Measurements from ENCODE around the gene TCN2. TPM values are rescaled to one million over a fixed set of nuclear protein-coding genes. Genes with fewer than 3 reads are reported as not detected.
"Not testable (repeated sequence)": the region's sequence is repeated elsewhere in the genome, so short reads cannot be mapped to it uniquely, and the experiment has no call there.

TCN2 gene
- total and polyA plus RNA-seq, 4 donors: 6.3 to 31.3 (median 24.6) TPM

DNA sequence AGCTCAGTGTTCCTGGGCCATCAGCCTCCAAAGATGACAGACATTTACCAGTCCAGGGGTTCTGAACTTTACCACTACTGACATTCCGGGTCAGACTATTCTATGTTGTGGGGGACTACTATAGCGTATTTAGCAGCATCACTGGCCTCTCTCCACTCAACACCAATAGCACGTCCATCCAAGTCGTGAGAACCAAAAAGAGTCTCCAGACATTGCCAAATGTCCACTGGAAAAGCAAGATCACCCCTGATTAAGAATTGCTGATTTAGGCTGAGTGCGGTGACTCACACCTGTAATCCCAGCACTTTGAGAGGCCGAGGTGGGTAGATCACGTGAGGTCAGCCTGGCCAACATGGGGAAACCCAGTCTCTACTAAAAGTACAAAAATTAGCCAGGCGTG is 20.6 kb upstream of the TCN2 start:
- no peaks in the 10 kb centered on the region for H3K9me3 ChIP-seq (ENCODE audit: control insufficient read depth, low read length)
- WGBS, 2 donors: 92 to 93% methylated on average over 8 of the region's 8 CpGs
- H3K36me3 ChIP-seq (ENCODE audit: control insufficient read depth in 1 of 2, insufficient read depth in 2 of 2, low read length in 1 of 2): peaks cover 0 to 18% of the 10 kb centered on the region in 2 donors
- no peaks in the 10 kb centered on the region for H3K4me1 ChIP-seq (ENCODE audit: control insufficient read depth in 1 of 2, insufficient read depth in 2 of 2, low read length in 2 of 2)
- H3K4me3 ChIP-seq (ENCODE audit: low read length in 2 of 2): no peak overlapping the region
- intact Hi-C loops (cut with DNase I): no loop called here
- no peaks in the 10 kb centered on the region for H3K27me3 ChIP-seq (ENCODE audit: control insufficient read depth in 1 of 2, insufficient read depth in 2 of 2, low read length in 1 of 2)
- no peak overlapping the region for H3K27ac ChIP-seq (ENCODE audit: low read depth in 1 of 2, low read length in 2 of 2)
- no peak for DNase-seq
- no peak for ATAC-seq (ENCODE audit: low FRiP score)

DNA sequence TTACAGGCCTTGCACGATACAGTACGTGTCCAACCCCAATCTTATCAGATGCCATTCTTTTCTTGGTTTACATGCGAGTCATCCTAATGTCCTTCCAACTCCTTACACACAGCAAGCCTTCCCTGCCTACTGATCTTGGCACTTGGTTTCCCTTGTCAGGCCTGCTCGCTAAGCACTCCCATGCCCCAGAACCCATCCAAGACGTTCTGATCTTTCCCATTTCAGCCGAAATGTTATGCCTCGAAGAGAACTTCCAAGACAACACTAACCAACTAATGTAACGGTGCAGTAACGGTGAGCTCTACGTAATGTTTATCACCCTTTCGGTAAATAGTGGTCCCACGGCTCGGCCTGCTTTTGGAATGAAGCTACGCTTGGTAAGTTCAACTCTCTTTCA is 15.8 kb upstream of the TCN2 start:
- peaks cover 0 to 9% of the 10 kb centered on the region in 2 donors for H3K36me3 ChIP-seq (ENCODE audit: control insufficient read depth in 1 of 2, insufficient read depth in 2 of 2, low read length in 1 of 2)
- intact Hi-C loops (cut with DNase I): no loop called here
- peak overlapping the region; percentile 87 to 90 for H3K4me3 ChIP-seq (ENCODE audit: low read length in 2 of 2)
- no peaks in the 10 kb centered on the region for H3K27me3 ChIP-seq (ENCODE audit: control insufficient read depth in 1 of 2, insufficient read depth in 2 of 2, low read length in 1 of 2)
- DNase-seq: no peak
- no peak overlapping the region for H3K27ac ChIP-seq (ENCODE audit: low read depth in 1 of 2, low read length in 2 of 2)
- no peaks in the 10 kb centered on the region for H3K9me3 ChIP-seq (ENCODE audit: control insufficient read depth, low read length)
- no peak for ATAC-seq (ENCODE audit: low FRiP score)
- WGBS, 2 donors: 2 to 3% methylated on average over 14 of the region's 14 CpGs
- no peaks in the 10 kb centered on the region for H3K4me1 ChIP-seq (ENCODE audit: control insufficient read depth in 1 of 2, insufficient read depth in 2 of 2, low read length in 2 of 2)

DNA sequence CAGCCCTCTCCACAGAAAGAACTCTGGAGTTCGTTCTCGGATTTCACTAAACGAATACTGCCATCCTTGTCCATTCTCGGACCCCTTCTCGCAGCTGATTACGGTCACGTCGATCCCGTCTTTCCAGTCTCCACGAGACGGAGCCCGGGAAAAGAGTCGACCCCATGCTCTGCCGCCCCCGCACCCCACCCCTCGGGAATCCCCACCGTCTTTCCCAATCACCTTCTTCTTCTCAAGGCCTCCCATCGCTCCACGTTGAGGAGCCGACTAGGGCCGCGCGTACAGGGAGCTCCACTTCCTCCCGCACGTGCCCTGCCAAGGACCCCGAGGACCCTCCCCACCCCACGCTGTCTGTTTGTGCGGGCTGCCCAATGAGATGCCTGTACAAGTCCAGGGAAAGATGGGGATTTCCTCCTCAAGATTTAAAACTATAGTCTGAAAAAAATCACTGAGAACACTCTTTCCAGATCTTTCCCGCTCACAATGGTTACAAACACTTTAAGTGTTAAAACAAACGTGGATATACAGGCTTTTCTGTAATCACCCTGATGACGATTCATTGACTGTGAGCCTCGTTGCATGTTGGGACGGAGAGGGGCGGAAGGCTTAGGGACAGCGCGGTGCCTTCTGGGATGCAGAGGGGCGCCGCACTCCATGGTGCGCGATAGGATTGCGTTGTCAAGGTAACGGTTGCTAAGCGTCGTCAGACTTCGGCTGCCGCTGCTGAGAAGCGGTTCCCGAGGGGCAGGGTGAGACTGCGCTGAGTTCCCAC is 15.2 kb upstream of the TCN2 start, which contains the start of gene PES1:
PES1 (minus strand) TSS at position 323 of the 772 bp plus-strand sequence; CDS start at position 246, 77 bp downstream.
- no peak within 1 kb of the TSS for H3K27ac ChIP-seq (ENCODE audit: low read depth in 1 of 2, low read length in 2 of 2)
- ATAC-seq (ENCODE audit: low FRiP score) (peak; percentile 99), DNase-seq (peak; percentile 96 to 97)
- H3K4me3 ChIP-seq (ENCODE audit: low read length in 2 of 2): peak within 1 kb of the TSS; percentile 87 to 90
- intact Hi-C loops (cut with DNase I): no loop called here
- peaks cover 0 to 7% of the 10 kb centered on the region in 2 donors for H3K36me3 ChIP-seq (ENCODE audit: control insufficient read depth in 1 of 2, insufficient read depth in 2 of 2, low read length in 1 of 2)
- H3K9me3 ChIP-seq (ENCODE audit: control insufficient read depth, low read length): no peaks in the 10 kb centered on the region
- 0% methylated on average over 49 of the region's 49 CpGs for WGBS, 2 donors
- H3K27me3 ChIP-seq (ENCODE audit: control insufficient read depth in 1 of 2, insufficient read depth in 2 of 2, low read length in 1 of 2): no peaks in the 10 kb centered on the region
- no peaks in the 10 kb centered on the region for H3K4me1 ChIP-seq (ENCODE audit: control insufficient read depth in 1 of 2, insufficient read depth in 2 of 2, low read length in 2 of 2)

GRCh38 chr22:30592360-30592713 is 14.6 kb upstream of the TCN2 start:
- DNase-seq; intact Hi-C loops (cut with DNase I); H3K27me3 ChIP-seq (ENCODE audit: control insufficient read depth in 1 of 2, insufficient read depth in 2 of 2, low read length in 1 of 2); H3K27ac ChIP-seq (ENCODE audit: low read depth in 1 of 2, low read length in 2 of 2); H3K4me1 ChIP-seq (ENCODE audit: control insufficient read depth in 1 of 2, insufficient read depth in 2 of 2, low read length in 2 of 2); H3K9me3 ChIP-seq (ENCODE audit: control insufficient read depth, low read length); H3K36me3 ChIP-seq (ENCODE audit: control insufficient read depth in 1 of 2, insufficient read depth in 2 of 2, low read length in 1 of 2); ATAC-seq (ENCODE audit: low FRiP score); H3K4me3 ChIP-seq (ENCODE audit: low read length in 2 of 2): not testable (repeated sequence)
- 31 to 34% methylated on average over 18 of the region's 18 CpGs for WGBS, 2 donors

- no peak overlapping the region for H3K27ac ChIP-seq (ENCODE audit: low read depth in 1 of 2, low read length in 2 of 2)
- no peaks in the 10 kb centered on the region for H3K4me1 ChIP-seq (ENCODE audit: control insufficient read depth in 1 of 2, insufficient read depth in 2 of 2, low read length in 2 of 2)
- H3K4me3 ChIP-seq (ENCODE audit: low read length in 2 of 2): no peak overlapping the region
- DNase-seq: no peak
- H3K36me3 ChIP-seq (ENCODE audit: control insufficient read depth in 1 of 2, insufficient read depth in 2 of 2, low read length in 1 of 2): no peaks in the 10 kb centered on the region
- intact Hi-C loops (cut with DNase I): no loop called here
- H3K9me3 ChIP-seq (ENCODE audit: control insufficient read depth, low read length): no peaks in the 10 kb centered on the region
- 52 to 62% methylated on average over 2 of the region's 2 CpGs for WGBS, 2 donors
- H3K27me3 ChIP-seq (ENCODE audit: control insufficient read depth in 1 of 2, insufficient read depth in 2 of 2, low read length in 1 of 2): no peaks in the 10 kb centered on the region
- no peak for ATAC-seq (ENCODE audit: low FRiP score)
Observed at GRCh38 chr22:30596199-30596598, 10.8 kb upstream of the TCN2 start.

- Histone ChIP-seq H3K4me3 (ENCODE audit: low read length in 2 of 2) (no peak overlapping the region), H3K4me1 (ENCODE audit: control insufficient read depth in 1 of 2, insufficient read depth in 2 of 2, low read length in 2 of 2) (no peaks in the 10 kb centered on the region), H3K36me3 (ENCODE audit: control insufficient read depth in 1 of 2, insufficient read depth in 2 of 2, low read length in 1 of 2) (no peaks in the 10 kb centered on the region), H3K27me3 (ENCODE audit: control insufficient read depth in 1 of 2, insufficient read depth in 2 of 2, low read length in 1 of 2) (no peaks in the 10 kb centered on the region), H3K9me3 (ENCODE audit: control insufficient read depth, low read length) (no peaks in the 10 kb centered on the region), H3K27ac (ENCODE audit: low read depth in 1 of 2, low read length in 2 of 2) (no peak overlapping the region)
- no peak for DNase-seq
- intact Hi-C loops (cut with DNase I): no loop called here
- 92 to 93% methylated on average over 26 to 29 of the region's 29 CpGs for WGBS, 2 donors
- no peak for ATAC-seq (ENCODE audit: low FRiP score)
Observed at GRCh38 chr22:30596886-30597285, 10.1 kb upstream of the TCN2 start.

DNA sequence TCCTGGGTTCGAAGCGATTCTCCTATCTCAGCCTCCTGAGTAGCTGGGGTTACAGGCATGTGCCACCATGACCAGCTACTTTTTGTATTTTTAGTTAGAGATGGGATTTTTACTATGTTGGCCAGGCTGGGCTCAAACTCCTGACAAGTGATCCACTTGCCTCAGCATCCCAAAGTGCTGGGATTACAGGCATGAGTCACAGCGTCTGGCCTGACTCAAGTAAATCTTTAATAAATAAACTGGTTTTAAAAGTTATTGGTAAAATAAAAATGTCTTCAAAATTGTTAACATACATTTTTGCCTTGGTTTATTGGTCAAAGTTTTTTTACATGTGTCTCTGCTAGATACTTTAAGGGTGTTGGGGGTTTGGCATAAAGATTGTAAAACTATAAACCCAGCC is 8.0 kb upstream of the TCN2 start:
- Histone ChIP-seq H3K4me1 (ENCODE audit: control insufficient read depth in 1 of 2, insufficient read depth in 2 of 2, low read length in 2 of 2) (no peaks in the 10 kb centered on the region), H3K27me3 (ENCODE audit: control insufficient read depth in 1 of 2, insufficient read depth in 2 of 2, low read length in 1 of 2) (no peaks in the 10 kb centered on the region), H3K4me3 (ENCODE audit: low read length in 2 of 2) (no peak overlapping the region), H3K27ac (ENCODE audit: low read depth in 1 of 2, low read length in 2 of 2) (no peak overlapping the region), H3K36me3 (ENCODE audit: control insufficient read depth in 1 of 2, insufficient read depth in 2 of 2, low read length in 1 of 2) (no peaks in the 10 kb centered on the region), H3K9me3 (ENCODE audit: control insufficient read depth, low read length) (no peaks in the 10 kb centered on the region)
- 79 to 82% methylated on average over 3 of the region's 3 CpGs for WGBS, 2 donors
- no peak for ATAC-seq (ENCODE audit: low FRiP score)
- intact Hi-C loops (cut with DNase I): no loop called here
- DNase-seq: no peak

DNA sequence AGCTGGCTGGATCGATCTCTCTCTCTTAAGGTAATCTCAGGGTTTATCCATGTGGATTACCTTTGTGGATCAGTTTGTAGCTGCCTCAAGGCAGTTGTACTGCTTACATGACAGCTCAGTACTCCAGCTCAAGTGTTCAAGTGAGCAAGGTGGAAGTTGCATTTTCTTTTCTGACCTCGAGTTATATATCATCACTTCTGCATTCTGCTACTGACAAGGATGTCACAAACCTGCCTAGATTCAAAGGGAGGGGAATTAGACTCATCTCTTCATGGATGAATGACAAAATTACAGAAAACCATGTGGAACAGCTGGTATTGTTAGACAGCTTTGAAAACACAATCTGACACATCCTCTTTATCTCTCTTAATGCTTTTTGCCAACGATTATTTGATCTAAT is 6.1 kb upstream of the TCN2 start:
- Histone ChIP-seq H3K9me3 (ENCODE audit: control insufficient read depth, low read length) (no peaks in the 10 kb centered on the region), H3K4me1 (ENCODE audit: control insufficient read depth in 1 of 2, insufficient read depth in 2 of 2, low read length in 2 of 2) (no peaks in the 10 kb centered on the region), H3K36me3 (ENCODE audit: control insufficient read depth in 1 of 2, insufficient read depth in 2 of 2, low read length in 1 of 2) (no peaks in the 10 kb centered on the region), H3K27me3 (ENCODE audit: control insufficient read depth in 1 of 2, insufficient read depth in 2 of 2, low read length in 1 of 2) (no peaks in the 10 kb centered on the region), H3K27ac (ENCODE audit: low read depth in 1 of 2, low read length in 2 of 2) (no peak overlapping the region), H3K4me3 (ENCODE audit: low read length in 2 of 2) (no peak overlapping the region)
- intact Hi-C loops (cut with DNase I): no loop called here
- ATAC-seq (ENCODE audit: low FRiP score): no peak
- no peak for DNase-seq
- 64 to 68% methylated on average over 3 of the region's 3 CpGs for WGBS, 2 donors

DNA sequence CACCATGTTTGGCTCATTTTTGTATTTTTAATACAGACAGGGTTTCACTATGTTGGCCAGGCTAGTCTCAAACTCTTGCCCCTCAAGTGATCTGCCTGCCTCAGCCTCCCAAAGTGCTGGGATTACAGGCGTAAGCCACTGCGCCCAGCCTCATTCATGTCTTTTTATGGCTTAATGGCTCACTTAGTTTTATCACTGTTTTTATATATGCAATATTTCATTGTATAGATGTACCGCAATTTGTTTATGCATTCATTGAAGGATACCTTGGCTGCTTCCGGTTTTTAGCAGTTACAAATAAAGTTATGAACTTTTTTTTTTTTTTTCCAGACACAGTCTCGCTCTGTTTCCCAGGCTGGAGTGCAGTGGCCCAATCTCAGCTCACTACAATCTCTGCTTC is 5.5 kb upstream of the TCN2 start:
- WGBS, 2 donors: 82% methylated on average over 5 of the region's 5 CpGs
- Histone ChIP-seq H3K4me1 (ENCODE audit: control insufficient read depth in 1 of 2, insufficient read depth in 2 of 2, low read length in 2 of 2) (no peaks in the 10 kb centered on the region), H3K4me3 (ENCODE audit: low read length in 2 of 2) (no peak overlapping the region), H3K27ac (ENCODE audit: low read depth in 1 of 2, low read length in 2 of 2) (no peak overlapping the region), H3K36me3 (ENCODE audit: control insufficient read depth in 1 of 2, insufficient read depth in 2 of 2, low read length in 1 of 2) (no peaks in the 10 kb centered on the region), H3K9me3 (ENCODE audit: control insufficient read depth, low read length) (no peaks in the 10 kb centered on the region), H3K27me3 (ENCODE audit: control insufficient read depth in 1 of 2, insufficient read depth in 2 of 2, low read length in 1 of 2) (no peaks in the 10 kb centered on the region)
- intact Hi-C loops (cut with DNase I): no loop called here
- no peak for DNase-seq
- ATAC-seq (ENCODE audit: low FRiP score): no peak
